Prostate gland (tissue), 2 donors: ENCODE results near the gene MTFR2. TPM values are rescaled to one million over a fixed set of nuclear protein-coding genes. Genes with fewer than 3 reads are reported as not detected.
"Not testable (repeated sequence)": the region's sequence is repeated elsewhere in the genome, so short reads cannot be mapped to it uniquely, and the experiment has no call there.

Experiments
- DNase-seq: peaks from one replicate; pipeline ENCODE4 v3.0.0-alpha.2; 2019; ENCODE audit warnings: low spot score
- H3K27ac ChIP-seq, 2 donors: fragments of 200-600 bp; sonication (generic); 2 replicates each; pipeline ENCODE4 v1.5.1; 2017 to 2019
- H3K27me3 ChIP-seq: fragments of 200-600 bp; sonication (generic); replicated peaks from 2 replicates; pipeline ENCODE4 v1.5.1; 2019; ENCODE audit not compliant: insufficient read depth
- H3K36me3 ChIP-seq, 2 donors: fragments of 200-600 bp; sonication (generic); 1 replicate in 1 of 2; 2 replicates in 1 of 2; pipeline versions ENCODE4 v1.5.1 to v1.8.1; 2017 to 2019
- H3K4me1 ChIP-seq: fragments of 200-600 bp; sonication (generic); replicated peaks from 2 replicates; pipeline ENCODE4 v1.5.1; 2019
- H3K4me3 ChIP-seq, 2 donors: fragments of 200-600 bp; sonication (generic); 2 replicates each; pipeline ENCODE4 v1.5.1; 2017 to 2019
- H3K9me3 ChIP-seq: fragments of 200-600 bp; sonication (generic); 2 replicates; pipeline ENCODE4 v1.5.1; 2017
- CTCF ChIP-seq, 4 experiments: fragments of 200-600 bp in 2 of 4; fragments of 450-650 bp in 2 of 4; sonication (generic) in 2 of 4; IDR thresholded peaks; 1 replicate in 3 of 4; 2 replicates in 1 of 4; pipeline ENCODE4 v1.5.1; 2016 to 2019; ENCODE audit warnings: antibody characterized with exemption in 4 of 4, mild to moderate bottlenecking in 2 of 4, moderate library complexity in 2 of 4
- POLR2A ChIP-seq: fragments of 450-650 bp; IDR thresholded peaks from one replicate; pipeline ENCODE4 v1.6.1; 2016; ENCODE audit warnings: antibody characterized with exemption, mild to moderate bottlenecking
- POLR2AphosphoS5 ChIP-seq: sonication (generic); formaldehyde crosslinking; IDR thresholded peaks from one replicate; pipeline ENCODE4 v1.6.1; 2017; ENCODE audit warnings: antibody characterized with exemption
- WGBS: methylation state at CpG from one replicate; pipeline ENCODE4 v1.1.5; 2018; 5-methylcytosine and 5-hydroxymethylcytosine counted together
- intact Hi-C: fragments of 100-400 bp; cut with DNase I; formaldehyde crosslinking; loops from one replicate; pipeline ENCODE4 v1.14.2; 2022
- total RNA-seq, 2 donors: library from RNA; depleted of rRNA; stranded (reverse); fragments of >200 nt; gene quantifications; one replicate each; pipeline ENCODE4 v1.1.0, GENCODE V29; 2016

Gene MTFR2
- total RNA-seq, 2 donors from 2014 or later = 1.1 to 2.9 TPM

- Histone ChIP-seq H3K27ac (no peak overlapping the region), H3K4me3 (no peak overlapping the region), H3K36me3 (no peaks in the 10 kb centered on the region), H3K4me1 (no peaks in the 10 kb centered on the region), H3K27me3 (no peaks in the 10 kb centered on the region), H3K9me3 (no peaks in the 10 kb centered on the region)
- DNase-seq = no peak
- intact Hi-C loops = loop anchor here (5.0 kb wide), 1 partner anchor 187 kb away; no protein-coding TSS in a partner anchor
- WGBS = 81% methylated on average over 2 of the region's 2 CpGs
- no peak for TF ChIP-seq POLR2A
- TF ChIP-seq POLR2AphosphoS5 = no peak
- TF ChIP-seq CTCF (IDR thresholded peaks at IDR 0.05) = no peak
Observed at GRCh38 chr6:136228814-136229213, 21.3 kb downstream of the MTFR2 start.

GRCh38 chr6:136226674-136227377, 23.3 kb downstream of the MTFR2 start:
- no peak for TF ChIP-seq POLR2AphosphoS5
- TF ChIP-seq POLR2A = no peak
- no peak for TF ChIP-seq CTCF (IDR thresholded peaks at IDR 0.05)
- no peaks in the 10 kb centered on the region for H3K27me3 ChIP-seq
- 86% methylated on average over 4 of the region's 4 CpGs for WGBS
- no peak for DNase-seq
- H3K4me3 ChIP-seq = no peak overlapping the region
- no peaks in the 10 kb centered on the region for H3K4me1 ChIP-seq
- intact Hi-C loops = loop anchor here (1.0 to 5.0 kb wide), 2 partner anchors 185 to 691 kb away; no protein-coding TSS in a partner anchor
- H3K36me3 ChIP-seq = no peaks in the 10 kb centered on the region
- no peak overlapping the region for H3K27ac ChIP-seq
- no peaks in the 10 kb centered on the region for H3K9me3 ChIP-seq

GRCh38 chr6:136226027-136226673, 24.0 kb downstream of the MTFR2 start:
- H3K27me3 ChIP-seq = no peaks in the 10 kb centered on the region
- peak; percentile 24 for DNase-seq
- intact Hi-C loops = loop anchor here (1.0 to 5.0 kb wide), 2 partner anchors 184 to 690 kb away; no protein-coding TSS in a partner anchor
- 22% methylated on average over 12 of the region's 12 CpGs for WGBS
- H3K36me3 ChIP-seq = no peaks in the 10 kb centered on the region
- peak; percentile 36 for TF ChIP-seq POLR2AphosphoS5
- TF ChIP-seq CTCF (IDR thresholded peaks at IDR 0.05) = peak; percentile 97 to 100 (median 99)
- TF ChIP-seq POLR2A = no peak
- no peak overlapping the region for H3K27ac ChIP-seq
- H3K4me3 ChIP-seq = no peak overlapping the region
- no peaks in the 10 kb centered on the region for H3K4me1 ChIP-seq
- H3K9me3 ChIP-seq = no peaks in the 10 kb centered on the region

- no peak for DNase-seq
- H3K36me3 ChIP-seq = no peaks in the 10 kb centered on the region
- H3K4me1 ChIP-seq = no peaks in the 10 kb centered on the region
- TF ChIP-seq CTCF (IDR thresholded peaks at IDR 0.05) = no peak
- TF ChIP-seq POLR2AphosphoS5 = no peak
- TF ChIP-seq POLR2A = no peak
- WGBS = 75% methylated on average over 5 of the region's 5 CpGs
- no peak overlapping the region for H3K27ac ChIP-seq
- intact Hi-C loops = loop anchor here (5.0 kb wide), 1 partner anchor 183 kb away; no protein-coding TSS in a partner anchor
- H3K4me3 ChIP-seq = no peak overlapping the region
- no peaks in the 10 kb centered on the region for H3K27me3 ChIP-seq
- H3K9me3 ChIP-seq = no peaks in the 10 kb centered on the region
Observed at GRCh38 chr6:136225496-136225895, 24.6 kb downstream of the MTFR2 start.

- not testable (repeated sequence) for H3K4me1 ChIP-seq, H3K36me3 ChIP-seq, H3K27ac ChIP-seq, H3K4me3 ChIP-seq, H3K27me3 ChIP-seq, H3K9me3 ChIP-seq, DNase-seq
- 96% methylated on average over 4 of the region's 4 CpGs for WGBS
- intact Hi-C loops = loop anchor here (5.0 kb wide), 1 partner anchor 183 kb away; no protein-coding TSS in a partner anchor
Observed at GRCh38 chr6:136224974-136225373, 25.1 kb downstream of the MTFR2 start.
